KG1 (cell line): ENCODE results near the gene NFE2L1.
"Not testable (repeated sequence)": the region's sequence is repeated elsewhere in the genome, so short reads cannot be mapped to it uniquely, and the experiment has no call there.

Source experiments
- DNase-seq: peaks from one replicate; lab custom pipeline; 2025; lab: John Stamatoyannopoulos, UW

Gene NFE2L1

DNA sequence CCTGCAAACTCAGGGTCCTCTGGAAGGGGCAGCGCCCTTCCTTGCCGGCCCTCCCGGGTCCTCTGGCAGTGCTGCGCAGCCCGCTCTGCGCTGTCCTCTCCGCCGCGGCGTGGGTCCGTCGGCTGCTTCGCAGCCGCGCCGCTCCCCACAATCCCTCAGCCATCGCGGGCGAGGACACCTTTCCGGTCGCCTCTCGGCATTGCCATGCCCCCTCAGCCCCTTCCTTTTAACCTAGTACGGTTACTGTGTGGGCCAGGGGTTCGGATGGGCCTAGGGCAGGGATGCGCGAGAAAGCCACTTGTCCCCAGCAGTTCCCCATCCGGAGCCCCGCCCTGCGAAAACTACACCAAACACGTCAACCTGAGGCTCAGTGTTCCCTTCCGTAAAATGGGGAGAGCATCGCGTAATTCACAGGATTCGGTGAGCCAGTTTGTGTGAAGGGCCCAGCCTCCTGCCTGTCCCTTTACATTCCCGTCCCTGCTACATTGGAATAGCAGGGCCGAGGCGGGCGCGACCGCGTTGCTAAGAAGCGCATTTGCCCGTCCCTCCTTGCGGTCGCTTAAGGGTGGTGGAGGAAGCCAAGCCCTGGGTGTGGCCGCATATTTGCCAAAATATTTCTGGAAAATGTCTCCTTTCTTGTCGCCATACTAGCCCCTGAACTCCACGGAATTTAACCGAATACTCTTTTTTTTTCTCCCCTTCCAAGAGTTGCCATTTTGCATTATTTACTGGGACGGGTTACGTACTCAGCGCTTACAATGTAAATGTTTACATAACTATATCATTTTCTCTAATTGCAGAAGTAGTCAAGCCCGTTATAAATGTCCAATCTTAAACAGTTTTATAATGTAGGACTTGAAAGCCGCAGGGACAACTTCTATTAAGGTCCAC, 23.8 kb upstream of the NFE2L1 start:
- no peak for DNase-seq

- DNase-seq = peak; percentile 92
Measured at GRCh38 chr17:48025040-48025903, 22.9 kb upstream of the NFE2L1 start.

DNA sequence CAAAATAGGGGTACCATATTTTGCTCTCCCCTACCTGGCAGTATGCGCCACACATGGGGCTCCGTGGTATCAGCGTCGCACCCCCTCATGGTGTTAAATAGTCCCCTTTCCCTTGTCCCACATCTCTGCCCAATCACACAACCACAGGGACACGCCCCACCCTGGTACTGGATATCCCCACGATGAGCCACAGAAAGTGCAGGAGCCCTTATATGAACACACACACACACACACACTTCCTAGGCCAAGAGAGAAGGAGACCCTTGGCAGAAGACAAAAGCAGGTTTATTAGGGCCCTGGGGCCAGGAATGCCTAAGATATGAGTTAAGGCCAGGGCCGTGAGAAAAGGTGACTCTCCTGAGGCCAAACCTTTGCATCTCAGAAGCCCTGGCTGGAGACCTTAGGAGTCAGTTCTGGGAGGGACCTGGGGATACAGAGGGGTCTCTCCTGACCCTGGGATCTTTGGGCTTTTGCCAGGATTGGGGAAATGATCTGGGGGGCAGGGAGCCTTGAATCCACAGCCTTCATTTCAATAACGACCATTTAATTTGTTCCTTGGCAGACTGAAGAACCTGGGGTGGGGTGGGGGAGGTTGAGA, 22.2 kb upstream of the NFE2L1 start:
- no peak for DNase-seq

- peak; percentile 26 for DNase-seq
Measured at GRCh38 chr17:48026502-48027321, 21.4 kb upstream of the NFE2L1 start.

DNA sequence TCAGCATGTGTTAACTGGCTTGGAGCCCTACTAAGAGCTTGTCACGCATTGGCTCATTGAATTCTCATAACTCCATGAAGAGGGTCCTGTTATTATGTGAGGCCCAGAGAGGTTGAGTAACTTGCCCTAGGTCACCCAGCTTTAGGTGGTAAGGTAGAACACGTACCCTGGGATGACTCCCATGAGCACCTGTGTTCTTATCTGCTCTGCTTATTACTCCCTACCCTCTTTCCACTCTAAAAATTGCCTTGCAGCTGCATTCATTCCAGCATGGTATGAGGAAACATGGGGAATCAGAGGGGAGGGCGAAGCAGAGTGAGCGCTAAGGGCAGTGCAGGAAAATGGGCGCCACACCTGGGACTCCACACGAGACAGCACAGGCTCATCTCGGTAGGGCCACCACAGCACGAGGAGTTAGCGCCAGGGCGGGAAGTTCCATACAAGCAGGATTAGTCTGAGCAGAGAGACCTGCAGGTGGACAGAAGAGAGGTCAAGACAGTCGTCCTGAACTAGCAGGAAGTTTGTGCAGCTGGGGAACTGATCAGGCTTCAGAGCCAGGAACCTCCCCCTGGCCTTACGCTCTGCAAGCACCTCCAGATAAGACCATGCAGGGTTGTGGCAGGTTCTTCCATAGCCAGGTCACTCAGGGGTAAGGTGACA, 20.7 kb upstream of the NFE2L1 start:
- no peak for DNase-seq

GRCh38 chr17:48028736-48029135, 19.4 kb upstream of the NFE2L1 start:
- DNase-seq = no peak

DNA sequence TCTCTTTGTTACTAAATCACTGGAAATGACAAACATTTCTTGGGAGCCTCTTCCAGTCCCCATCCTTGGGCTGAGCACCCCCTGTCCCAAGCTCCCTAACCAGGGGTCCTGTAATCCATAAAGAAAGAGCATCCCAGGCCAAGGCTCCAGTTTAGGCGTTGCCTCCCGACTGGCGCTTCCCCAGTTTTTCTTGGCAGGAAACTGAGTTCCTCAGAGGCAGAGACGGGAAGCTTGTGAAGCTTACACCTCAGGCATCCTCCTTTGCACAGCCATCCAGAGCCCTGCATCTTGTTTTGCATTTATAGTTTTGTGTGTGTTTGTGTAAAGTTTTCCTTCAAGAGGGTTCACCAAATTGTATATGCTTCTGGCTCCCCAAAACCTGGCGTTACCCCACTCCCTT, 17.6 kb upstream of the NFE2L1 start:
- no peak for DNase-seq

GRCh38 chr17:48031966-48032365, 16.2 kb upstream of the NFE2L1 start:
- DNase-seq = no peak

GRCh38 chr17:48034734-48035133, 13.4 kb upstream of the NFE2L1 start:
- DNase-seq = not testable (repeated sequence)

DNA sequence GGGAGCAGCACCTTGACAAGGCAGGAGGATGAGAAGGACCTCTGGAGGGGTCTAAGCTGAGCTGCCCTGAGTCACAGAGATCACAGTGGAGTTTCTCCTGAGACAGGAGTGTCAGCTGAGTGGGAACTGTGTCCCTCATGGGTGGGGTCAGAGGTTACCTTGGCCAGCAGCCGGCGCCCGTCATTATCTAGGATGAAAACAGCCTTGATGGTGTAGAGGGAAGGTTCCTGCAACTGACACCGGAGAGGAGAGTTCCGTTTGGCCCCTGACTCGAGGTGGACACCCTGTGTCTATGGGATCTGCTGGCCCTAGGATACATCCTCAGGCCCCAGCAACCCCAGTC, 11.5 kb upstream of the NFE2L1 start:
- DNase-seq = no peak

- DNase-seq = no peak
Measured at GRCh38 chr17:48037036-48037837, 10.9 kb upstream of the NFE2L1 start, which contains the start of gene COPZ2. Gene COPZ2 (minus strand): TSS chr17:48037797. CDS start chr17:48037777, 20 bp downstream.

GRCh38 chr17:48037838-48038323, 10.3 kb upstream of the NFE2L1 start:
- DNase-seq = no peak

- no peak for DNase-seq
Measured at GRCh38 chr17:48038687-48039086, 9.5 kb upstream of the NFE2L1 start.

DNA sequence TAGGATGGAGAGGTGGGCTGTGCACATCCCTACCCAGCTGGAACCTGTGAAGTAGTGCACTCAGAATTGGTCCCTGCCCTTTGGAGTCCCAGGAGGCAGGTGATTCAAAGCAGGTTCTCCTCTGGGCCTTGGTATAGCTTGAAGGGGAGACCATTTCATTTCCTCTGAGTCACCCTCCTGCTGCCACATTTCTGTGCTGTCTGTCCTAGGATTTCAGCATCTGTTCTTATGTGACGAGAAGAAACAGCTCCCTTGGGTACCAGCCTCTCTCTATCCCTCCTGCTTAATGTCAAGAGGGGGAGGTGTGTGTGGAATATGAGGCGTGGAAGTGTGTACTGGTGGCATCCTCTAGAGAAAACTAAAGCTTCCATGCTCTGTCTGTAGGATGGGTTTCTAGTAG, 5.0 kb upstream of the NFE2L1 start:
- DNase-seq = no peak

DNA sequence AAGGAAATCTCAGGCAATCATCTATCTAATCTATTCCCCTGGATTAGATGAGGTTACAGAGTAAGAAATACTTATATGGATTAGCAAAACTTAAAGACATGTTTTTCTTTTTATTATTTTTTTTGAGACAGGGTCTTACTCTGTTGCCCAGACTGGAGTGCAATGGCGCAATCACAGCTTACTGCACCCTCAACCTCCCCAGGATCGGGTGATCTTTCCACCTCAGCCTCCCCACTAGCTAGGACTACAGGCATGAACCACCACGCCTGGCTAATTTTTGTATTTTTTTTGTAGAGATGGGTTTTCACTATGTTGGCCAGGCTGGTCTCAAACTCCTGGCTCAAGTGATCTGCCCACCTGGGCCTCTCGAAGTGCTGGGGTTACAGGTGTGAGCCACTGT, 3.3 kb upstream of the NFE2L1 start:
- DNase-seq = no peak

- DNase-seq = no peak
Measured at GRCh38 chr17:48045316-48046001, 2.7 kb upstream of the NFE2L1 start.

- no peak for DNase-seq
Measured at GRCh38 chr17:48046296-48046695, 1.9 kb upstream of the NFE2L1 start.

DNA sequence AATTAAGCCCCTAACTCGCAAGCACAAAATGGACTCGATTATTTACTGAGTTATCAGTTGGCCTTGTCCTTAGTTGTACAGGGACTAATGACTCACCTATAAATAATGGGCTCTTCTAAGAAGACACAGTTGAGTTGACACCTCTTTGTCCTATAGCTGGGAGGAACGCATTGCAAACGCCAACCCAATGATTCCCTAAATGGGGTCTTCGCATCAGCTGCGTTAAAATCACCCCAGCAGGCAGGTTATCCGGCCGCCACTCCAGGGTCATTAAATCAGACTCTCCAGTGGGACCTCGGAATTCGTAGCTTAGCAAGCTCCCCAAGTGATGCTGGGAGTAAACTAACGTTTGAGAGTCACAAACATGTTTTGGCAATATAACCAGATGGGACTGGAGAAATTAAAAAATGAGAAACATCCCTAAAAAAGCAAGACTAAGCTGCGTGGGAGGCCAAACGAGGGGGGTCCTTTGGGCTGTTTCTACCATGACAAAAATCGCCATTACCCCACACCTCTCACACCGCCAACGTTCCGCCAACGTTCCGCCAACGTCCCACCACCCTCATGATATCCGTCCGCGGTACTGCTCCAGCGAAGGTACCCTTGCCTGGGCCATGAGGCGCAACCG, 932 bp upstream of the NFE2L1 start:
- DNase-seq = no peak
